Measurements from ENCODE around the gene LRP1-AS. TPM values are rescaled to one million over a fixed set of nuclear protein-coding genes. Genes with fewer than 3 reads are reported as not detected.
"Not testable (repeated sequence)": the region's sequence is repeated elsewhere in the genome, so short reads cannot be mapped to it uniquely, and the experiment has no call there.

LRP1-AS gene
- total and polyA plus RNA-seq, 4 donors: not detected

- Histone ChIP-seq H3K9me3 (ENCODE audit: control insufficient read depth in 4 of 4, insufficient read depth in 3 of 4, low read length in 3 of 4) (no peaks in the 10 kb centered on the region), H3K27ac (ENCODE audit: low read depth in 1 of 2, low read length in 1 of 2) (no peak overlapping the region), H3K27me3 (ENCODE audit: control insufficient read depth in 3 of 3, insufficient read depth in 3 of 3, low read length in 2 of 3) (no peaks in the 10 kb centered on the region), H3K4me1 (ENCODE audit: control insufficient read depth in 5 of 5, insufficient read depth in 5 of 5, low read length in 5 of 5) (peaks cover 0 to 10% (median 0%) of the 10 kb centered on the region in 5 donors), H3K9ac (ENCODE audit: insufficient read depth in 1 of 2, low read length in 2 of 2) (no peak overlapping the region), H3K4me3 (no peak overlapping the region), H3K36me3 (ENCODE audit: control insufficient read depth in 4 of 4, insufficient read depth in 4 of 4, low read length in 4 of 4) (no peaks in the 10 kb centered on the region)
- DNase-seq: peak; percentile 79 to 87 (median 86)
- WGBS, 2 donors: 12 to 16% methylated on average over 10 of the region's 10 CpGs
- no peak for ATAC-seq (ENCODE audit: insufficient read depth, low FRiP score)
- TF ChIP-seq CTCF (IDR thresholded peaks at IDR 0.05; ENCODE audit: control extremely low read depth, extremely low read depth): peak; percentile 96
These were observed 23.1 kb downstream of the LRP1-AS start for GRCh38 chr12:57124261-57124877.

GRCh38 chr12:57123813-57124212 lies 23.6 kb downstream of the LRP1-AS start:
- WGBS, 2 donors: 49 to 61% methylated on average over 2 of the region's 2 CpGs
- DNase-seq (no peak), ATAC-seq (ENCODE audit: insufficient read depth, low FRiP score) (no peak)
- Histone ChIP-seq H3K27me3 (ENCODE audit: control insufficient read depth in 3 of 3, insufficient read depth in 3 of 3, low read length in 2 of 3) (no peaks in the 10 kb centered on the region), H3K9ac (ENCODE audit: insufficient read depth in 1 of 2, low read length in 2 of 2) (no peak overlapping the region), H3K36me3 (ENCODE audit: control insufficient read depth in 4 of 4, insufficient read depth in 4 of 4, low read length in 4 of 4) (no peaks in the 10 kb centered on the region), H3K27ac (ENCODE audit: low read depth in 1 of 2, low read length in 1 of 2) (no peak overlapping the region), H3K4me3 (no peak overlapping the region), H3K4me1 (ENCODE audit: control insufficient read depth in 5 of 5, insufficient read depth in 5 of 5, low read length in 5 of 5) (peaks cover 0 to 13% (median 0%) of the 10 kb centered on the region in 5 donors), H3K9me3 (ENCODE audit: control insufficient read depth in 4 of 4, insufficient read depth in 3 of 4, low read length in 3 of 4) (no peaks in the 10 kb centered on the region)
- no peak for TF ChIP-seq CTCF (IDR thresholded peaks at IDR 0.05; ENCODE audit: control extremely low read depth, extremely low read depth)

GRCh38 chr12:57120718-57121117 lies 26.7 kb downstream of the LRP1-AS start:
- not testable (repeated sequence) for H3K27me3 ChIP-seq (ENCODE audit: control insufficient read depth in 3 of 3, insufficient read depth in 3 of 3, low read length in 2 of 3); H3K9ac ChIP-seq (ENCODE audit: insufficient read depth in 1 of 2, low read length in 2 of 2); H3K4me1 ChIP-seq (ENCODE audit: control insufficient read depth in 5 of 5, insufficient read depth in 5 of 5, low read length in 5 of 5); DNase-seq; ATAC-seq (ENCODE audit: insufficient read depth, low FRiP score); H3K36me3 ChIP-seq (ENCODE audit: control insufficient read depth in 4 of 4, insufficient read depth in 4 of 4, low read length in 4 of 4); H3K9me3 ChIP-seq (ENCODE audit: control insufficient read depth in 4 of 4, insufficient read depth in 3 of 4, low read length in 3 of 4); H3K27ac ChIP-seq (ENCODE audit: low read depth in 1 of 2, low read length in 1 of 2); H3K4me3 ChIP-seq
- 92 to 99% methylated on average over 11 of the region's 11 CpGs for WGBS, 2 donors

- DNase-seq: no peak
- Histone ChIP-seq H3K4me3 (no peak overlapping the region), H3K27ac (ENCODE audit: low read depth in 1 of 2, low read length in 1 of 2) (peak overlapping the region in 1 of 2 donors; percentile 40), H3K36me3 (ENCODE audit: control insufficient read depth in 4 of 4, insufficient read depth in 4 of 4, low read length in 4 of 4) (no peaks in the 10 kb centered on the region), H3K9me3 (ENCODE audit: control insufficient read depth in 4 of 4, insufficient read depth in 3 of 4, low read length in 3 of 4) (no peaks in the 10 kb centered on the region), H3K4me1 (ENCODE audit: control insufficient read depth in 5 of 5, insufficient read depth in 5 of 5, low read length in 5 of 5) (peaks cover 0 to 3% (median 0%) of the 10 kb centered on the region in 5 donors), H3K9ac (ENCODE audit: insufficient read depth in 1 of 2, low read length in 2 of 2) (no peak overlapping the region), H3K27me3 (ENCODE audit: control insufficient read depth in 3 of 3, insufficient read depth in 3 of 3, low read length in 2 of 3) (no peaks in the 10 kb centered on the region)
- no peak for TF ChIP-seq CTCF (IDR thresholded peaks at IDR 0.05; ENCODE audit: control extremely low read depth, extremely low read depth)
- WGBS, 2 donors: 89 to 90% methylated on average over 5 of the region's 5 CpGs
- no peak for ATAC-seq (ENCODE audit: insufficient read depth, low FRiP score)
These were observed 27.9 kb downstream of the LRP1-AS start for GRCh38 chr12:57119294-57120085.
